Bronchial epithelial cell (primary cell): Measurements from ENCODE around the gene PRELID1. TPM values are rescaled to one million over a fixed set of nuclear protein-coding genes. Genes with fewer than 3 reads are reported as not detected.

Experiments
- DNase-seq: peaks from one replicate; pipeline ENCODE4 v3.0.0-alpha.2; 2010; ENCODE audit warnings: low read depth
- FAIRE-seq: peaks from 2 replicates; lab custom pipeline; 2011; peaks lifted over from hg19 to GRCh38; lab: Jason Lieb, UNC
- H3K27me3 ChIP-seq: 2 replicates; pipeline ENCODE4 v1.5.1; 2011; ENCODE audit warnings: low read length; ENCODE audit not compliant: control insufficient read depth, insufficient read depth
- H3K36me3 ChIP-seq: 2 replicates; pipeline ENCODE4 v1.5.1; 2011; ENCODE audit warnings: low read length; ENCODE audit not compliant: control insufficient read depth, insufficient read depth
- H3K4me3 ChIP-seq: 2 replicates; pipeline ENCODE4 v1.5.1; 2011; ENCODE audit warnings: mild to moderate bottlenecking, low read depth, low read length, control low read depth
- total RNA-seq: library from RNA; depleted of rRNA; stranded (reverse); fragments of >200 nt; gene quantifications from 2 replicates; pipeline ENCODE4 v1.2.1, GENCODE V29; 2014
- TF ChIP-seq, protein P1 (sequence below): IDR thresholded peaks from 2 replicates; pipeline ENCODE4 v1.5.1; 2011; ENCODE audit warnings: mild to moderate bottlenecking, moderate library complexity, low read length, control low read depth, inconsistent platforms; ENCODE audit not compliant: insufficient read depth, severe bottlenecking

PRELID1 gene
- total RNA-seq, 1 donor from 2014 or later: 139 TPM

DNA sequence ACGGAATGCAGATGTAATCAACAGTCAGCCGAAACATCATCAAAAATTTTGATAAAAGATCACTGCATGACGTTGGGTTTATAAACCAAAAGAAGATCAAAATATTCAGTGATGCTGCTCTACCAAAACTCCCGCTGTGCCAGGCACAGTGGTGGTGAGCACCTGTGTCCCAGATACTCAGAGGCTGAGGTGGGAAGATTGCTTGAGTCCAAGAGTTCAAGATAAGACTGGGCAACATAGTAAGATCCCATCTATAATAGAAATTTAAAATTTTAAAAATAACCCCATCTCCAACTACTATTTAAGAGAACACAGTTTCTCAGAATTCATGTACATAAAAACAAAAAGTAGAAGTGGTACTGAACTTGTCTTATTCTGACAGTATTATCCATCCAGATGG lies 44.1 kb downstream of the PRELID1 start:
- FAIRE-seq (no peak), DNase-seq (no peak)
- TF ChIP-seq, protein P1, sequence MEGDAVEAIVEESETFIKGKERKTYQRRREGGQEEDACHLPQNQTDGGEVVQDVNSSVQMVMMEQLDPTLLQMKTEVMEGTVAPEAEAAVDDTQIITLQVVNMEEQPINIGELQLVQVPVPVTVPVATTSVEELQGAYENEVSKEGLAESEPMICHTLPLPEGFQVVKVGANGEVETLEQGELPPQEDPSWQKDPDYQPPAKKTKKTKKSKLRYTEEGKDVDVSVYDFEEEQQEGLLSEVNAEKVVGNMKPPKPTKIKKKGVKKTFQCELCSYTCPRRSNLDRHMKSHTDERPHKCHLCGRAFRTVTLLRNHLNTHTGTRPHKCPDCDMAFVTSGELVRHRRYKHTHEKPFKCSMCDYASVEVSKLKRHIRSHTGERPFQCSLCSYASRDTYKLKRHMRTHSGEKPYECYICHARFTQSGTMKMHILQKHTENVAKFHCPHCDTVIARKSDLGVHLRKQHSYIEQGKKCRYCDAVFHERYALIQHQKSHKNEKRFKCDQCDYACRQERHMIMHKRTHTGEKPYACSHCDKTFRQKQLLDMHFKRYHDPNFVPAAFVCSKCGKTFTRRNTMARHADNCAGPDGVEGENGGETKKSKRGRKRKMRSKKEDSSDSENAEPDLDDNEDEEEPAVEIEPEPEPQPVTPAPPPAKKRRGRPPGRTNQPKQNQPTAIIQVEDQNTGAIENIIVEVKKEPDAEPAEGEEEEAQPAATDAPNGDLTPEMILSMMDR: no peak
- no peak overlapping the region for H3K4me3 ChIP-seq
- peaks cover 8% of the 10 kb centered on the region for H3K36me3 ChIP-seq
- no peaks in the 10 kb centered on the region for H3K27me3 ChIP-seq

DNA sequence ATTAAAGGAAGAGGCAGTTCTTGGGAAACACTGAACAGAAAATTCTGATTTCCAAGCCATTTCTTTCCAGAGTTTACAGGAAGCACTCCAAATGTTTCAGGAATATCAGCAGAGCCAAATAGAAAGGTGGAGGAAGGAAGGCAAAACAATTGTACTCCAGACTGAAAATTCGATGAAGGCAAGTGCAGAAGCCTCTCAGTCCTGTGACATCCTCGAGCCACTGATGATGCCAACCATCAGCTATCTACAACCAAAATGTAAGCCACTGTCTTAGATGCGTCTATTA lies 45.7 kb downstream of the PRELID1 start:
- no peaks in the 10 kb centered on the region for H3K27me3 ChIP-seq
- TF ChIP-seq, protein P1: no peak
- DNase-seq (no peak), FAIRE-seq (no peak)
- no peak overlapping the region for H3K4me3 ChIP-seq
- peaks cover 8% of the 10 kb centered on the region for H3K36me3 ChIP-seq

DNA sequence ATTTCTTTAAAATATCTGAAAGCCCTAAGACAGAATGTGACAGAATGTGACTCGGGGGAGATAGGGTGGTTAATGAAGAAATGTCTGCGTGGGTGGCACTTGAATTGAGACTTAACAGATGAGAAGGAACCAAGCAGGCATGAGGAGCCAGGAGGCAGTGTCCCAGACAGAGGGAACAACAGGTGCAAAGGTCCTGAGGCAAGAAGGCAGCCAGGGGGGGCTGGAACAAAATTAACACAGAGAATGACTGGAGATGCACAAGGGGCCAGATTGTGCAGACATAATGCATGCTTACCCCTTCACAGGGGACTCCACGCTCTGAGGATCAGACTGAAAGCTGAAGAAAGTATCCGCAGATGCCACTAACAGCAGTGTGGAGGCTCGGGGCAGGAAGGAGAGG lies 46.2 kb downstream of the PRELID1 start:
- FAIRE-seq (no peak), DNase-seq (no peak)
- H3K4me3 ChIP-seq: no peak overlapping the region
- H3K36me3 ChIP-seq: peaks cover 8% of the 10 kb centered on the region
- TF ChIP-seq, protein P1: no peak
- no peaks in the 10 kb centered on the region for H3K27me3 ChIP-seq

DNA sequence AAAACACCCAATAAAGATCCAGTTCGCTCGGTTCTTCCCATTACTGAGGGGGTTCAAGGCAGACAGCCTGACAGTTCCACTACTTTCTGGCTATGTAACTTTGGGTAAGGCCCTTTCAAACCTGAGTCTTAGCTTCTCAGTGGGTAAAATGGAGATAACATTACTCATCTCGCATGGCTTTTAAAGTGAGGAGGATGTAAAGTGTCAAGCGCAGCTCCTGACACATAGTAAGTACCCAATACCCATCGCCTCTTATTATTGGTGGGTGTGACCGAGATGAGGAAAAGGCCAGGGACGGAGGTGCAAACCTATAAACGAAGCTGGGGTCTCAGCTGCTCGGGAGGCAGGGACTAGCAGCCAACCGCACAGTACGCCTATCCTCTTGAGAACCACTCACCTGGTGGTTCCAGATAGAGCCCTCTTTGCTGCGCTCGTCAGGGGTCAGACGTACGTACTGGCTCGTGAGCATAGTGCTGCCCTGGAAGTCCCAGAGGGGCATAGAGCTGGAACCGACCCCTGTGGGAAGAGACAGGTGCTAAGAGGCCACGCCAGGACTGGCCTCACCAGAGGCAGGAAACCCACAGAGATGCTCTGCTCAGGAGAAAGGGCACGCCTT lies 47.3 kb downstream of the PRELID1 start:
- FAIRE-seq (no peak), DNase-seq (no peak)
- H3K27me3 ChIP-seq: no peaks in the 10 kb centered on the region
- TF ChIP-seq, protein P1: no peak
- peaks cover 8% of the 10 kb centered on the region for H3K36me3 ChIP-seq
- H3K4me3 ChIP-seq: peak overlapping the region; percentile 85

DNA sequence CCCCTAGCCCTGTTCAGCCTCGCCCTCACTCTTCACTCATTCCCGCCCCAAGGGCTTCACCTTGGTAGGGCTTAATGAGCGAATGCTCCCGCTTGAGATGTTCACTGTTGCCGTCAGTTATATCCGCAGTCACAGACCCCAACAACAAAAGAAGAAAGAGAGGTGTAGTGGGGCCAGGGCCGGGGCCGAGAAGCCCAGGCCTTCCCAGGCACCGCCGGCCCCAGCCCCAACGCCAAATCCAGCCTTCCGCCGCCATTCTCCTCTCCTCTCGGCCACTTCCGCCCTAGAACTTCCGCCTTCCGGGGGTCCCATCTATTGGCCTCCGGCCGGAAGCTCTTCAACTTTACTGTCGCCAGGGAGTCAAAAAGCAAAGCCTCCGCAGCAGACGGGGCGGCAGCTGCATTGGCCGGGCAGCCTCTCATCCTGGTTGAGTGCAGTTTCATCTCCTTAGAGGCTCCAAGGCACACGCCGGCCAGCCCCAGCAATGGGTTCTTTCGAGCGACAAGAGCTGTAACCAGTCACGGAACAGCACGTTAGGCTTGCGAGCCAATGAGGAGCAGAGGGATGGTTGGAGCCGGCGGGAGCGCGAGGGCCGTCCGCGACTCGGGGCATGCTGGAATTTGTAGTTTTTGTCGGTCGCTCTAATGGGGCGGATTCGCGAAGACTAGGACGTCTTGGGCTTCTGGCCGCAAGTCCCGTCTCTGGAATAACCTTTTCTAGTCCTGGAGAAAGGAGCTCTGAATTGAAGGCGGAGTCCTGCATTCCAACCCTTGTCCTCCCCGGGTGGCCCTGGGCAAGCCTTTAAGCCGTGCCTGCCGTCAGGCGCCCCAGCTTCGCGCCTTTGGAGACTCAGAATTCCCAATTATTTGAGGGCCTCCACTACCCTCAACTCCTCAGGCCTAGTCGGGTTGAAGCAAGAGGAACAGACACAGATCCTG lies 48.1 kb downstream of the PRELID1 start, which contains the start of gene LMAN2:
TSS of gene LMAN2 (minus strand) at position 277 of the 938 bp plus-strand sequence. CDS start at position 256, 21 bp downstream.
- Histone ChIP-seq H3K27me3 (no peaks in the 10 kb centered on the region), H3K4me3 (peak within 1 kb of the TSS; percentile 85), H3K36me3 (peaks cover 7% of the 10 kb centered on the region)
- FAIRE-seq (no peak), DNase-seq (peak; percentile 88)
- TF ChIP-seq, protein P1: no peak
